NB4 (cell line): ENCODE data around the gene NAA20.

ENCODE experiments used
- POLR2A ChIP-seq: IDR thresholded peaks from 2 replicates; pipeline ENCODE4 v1.6.1; 2011; ENCODE audit warnings: mild to moderate bottlenecking; ENCODE audit not compliant: insufficient read length; ENCODE audit errors: extremely low read depth
- TF ChIP-seq, protein P1 (sequence below): IDR thresholded peaks from one replicate; pipeline ENCODE4 v1.5.1; 2012; ENCODE audit warnings: low read depth, low read length
- TF ChIP-seq, protein P2 (sequence below): IDR thresholded peaks from 2 replicates; pipeline ENCODE4 v1.6.1; 2011; ENCODE audit warnings: low read depth, low read length

DNA sequence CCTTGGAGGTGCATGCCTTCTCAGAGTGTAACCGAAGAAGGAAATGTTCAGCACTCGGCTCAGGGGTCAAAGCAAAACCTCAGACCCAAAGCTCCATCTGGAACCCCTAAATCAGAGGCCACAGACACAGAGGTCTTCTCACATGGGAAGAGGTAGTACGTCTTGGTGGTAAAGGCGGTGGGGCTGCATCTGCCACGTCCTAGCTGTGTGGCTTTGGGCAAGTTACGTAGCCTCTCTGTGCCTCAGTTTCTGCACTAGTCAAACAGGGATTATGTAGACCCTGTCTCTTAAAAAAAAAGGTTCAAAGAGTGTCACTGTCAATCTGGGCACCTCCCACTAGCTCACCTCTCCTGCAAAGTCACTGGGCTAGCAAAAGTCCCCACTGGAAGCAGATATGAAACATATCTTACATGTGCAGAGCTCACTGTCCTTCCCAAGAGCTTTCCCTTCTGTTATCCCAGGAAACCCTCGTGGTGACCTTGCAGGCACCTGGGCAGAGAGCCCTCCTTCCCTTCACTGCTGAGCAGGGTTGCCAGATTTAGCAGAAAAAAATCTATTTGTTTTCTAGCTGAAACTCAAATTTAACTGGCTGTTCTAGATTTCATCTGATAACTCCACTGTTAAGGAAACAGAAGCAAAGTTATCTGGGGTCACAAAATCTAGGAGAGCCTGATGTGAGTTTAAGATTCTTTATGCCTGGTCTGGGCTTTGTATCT, 18.0 kb upstream of the NAA20 start:
- TF ChIP-seq, protein P1, sequence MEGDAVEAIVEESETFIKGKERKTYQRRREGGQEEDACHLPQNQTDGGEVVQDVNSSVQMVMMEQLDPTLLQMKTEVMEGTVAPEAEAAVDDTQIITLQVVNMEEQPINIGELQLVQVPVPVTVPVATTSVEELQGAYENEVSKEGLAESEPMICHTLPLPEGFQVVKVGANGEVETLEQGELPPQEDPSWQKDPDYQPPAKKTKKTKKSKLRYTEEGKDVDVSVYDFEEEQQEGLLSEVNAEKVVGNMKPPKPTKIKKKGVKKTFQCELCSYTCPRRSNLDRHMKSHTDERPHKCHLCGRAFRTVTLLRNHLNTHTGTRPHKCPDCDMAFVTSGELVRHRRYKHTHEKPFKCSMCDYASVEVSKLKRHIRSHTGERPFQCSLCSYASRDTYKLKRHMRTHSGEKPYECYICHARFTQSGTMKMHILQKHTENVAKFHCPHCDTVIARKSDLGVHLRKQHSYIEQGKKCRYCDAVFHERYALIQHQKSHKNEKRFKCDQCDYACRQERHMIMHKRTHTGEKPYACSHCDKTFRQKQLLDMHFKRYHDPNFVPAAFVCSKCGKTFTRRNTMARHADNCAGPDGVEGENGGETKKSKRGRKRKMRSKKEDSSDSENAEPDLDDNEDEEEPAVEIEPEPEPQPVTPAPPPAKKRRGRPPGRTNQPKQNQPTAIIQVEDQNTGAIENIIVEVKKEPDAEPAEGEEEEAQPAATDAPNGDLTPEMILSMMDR, result no peak
- TF ChIP-seq POLR2A, result no peak
- TF ChIP-seq, protein P2, sequence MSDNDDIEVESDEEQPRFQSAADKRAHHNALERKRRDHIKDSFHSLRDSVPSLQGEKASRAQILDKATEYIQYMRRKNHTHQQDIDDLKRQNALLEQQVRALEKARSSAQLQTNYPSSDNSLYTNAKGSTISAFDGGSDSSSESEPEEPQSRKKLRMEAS, result no peak
